NCI-H510A (cell line): ENCODE data around the gene KIF5C.
A peak's percentile ranks its signal among the peaks of the same experiment; 100 is the strongest.

Experiments used
- DNase-seq: peaks from one replicate; lab custom pipeline; 2025; lab: John Stamatoyannopoulos, UW

The KIF5C gene

DNA sequence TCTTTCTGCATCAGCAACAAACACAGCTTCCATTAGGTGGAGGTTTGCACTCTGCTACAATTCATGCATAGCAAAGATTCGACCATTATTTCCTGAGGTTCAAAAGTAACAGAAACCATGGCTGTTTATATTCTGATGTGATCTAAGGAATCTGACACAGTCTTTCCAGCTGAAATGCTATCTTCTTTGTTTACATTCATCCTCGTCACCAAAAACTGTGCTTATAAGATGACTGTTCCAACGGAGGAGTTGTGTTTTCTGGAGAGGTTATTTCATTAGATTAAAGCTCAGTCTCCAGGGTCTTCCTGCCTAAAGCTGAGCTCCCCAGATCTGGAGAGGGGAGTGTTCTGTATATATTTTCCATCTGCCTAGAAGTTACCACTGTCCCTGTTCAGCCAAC is 118.3 kb downstream of the KIF5C start:
- no peak for DNase-seq

DNA sequence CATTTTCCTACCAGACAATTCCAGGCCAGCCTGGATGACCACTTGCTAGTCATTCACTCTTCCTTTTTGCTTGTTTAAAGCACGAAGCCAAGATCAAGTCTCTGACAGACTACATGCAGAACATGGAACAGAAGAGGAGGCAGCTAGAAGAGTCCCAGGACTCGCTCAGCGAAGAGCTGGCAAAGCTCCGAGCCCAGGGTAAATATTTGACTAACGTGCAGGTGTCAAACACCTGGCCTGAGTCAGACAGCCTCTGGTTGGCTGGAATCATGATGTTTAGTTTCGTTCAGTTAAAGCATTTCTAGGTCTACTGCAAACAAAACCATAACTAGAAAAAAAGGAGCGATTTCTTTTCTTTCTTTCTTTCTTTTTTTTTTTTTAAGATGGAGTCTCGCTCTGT is 119.3 kb downstream of the KIF5C start:
- peak; percentile 66 for DNase-seq

DNA sequence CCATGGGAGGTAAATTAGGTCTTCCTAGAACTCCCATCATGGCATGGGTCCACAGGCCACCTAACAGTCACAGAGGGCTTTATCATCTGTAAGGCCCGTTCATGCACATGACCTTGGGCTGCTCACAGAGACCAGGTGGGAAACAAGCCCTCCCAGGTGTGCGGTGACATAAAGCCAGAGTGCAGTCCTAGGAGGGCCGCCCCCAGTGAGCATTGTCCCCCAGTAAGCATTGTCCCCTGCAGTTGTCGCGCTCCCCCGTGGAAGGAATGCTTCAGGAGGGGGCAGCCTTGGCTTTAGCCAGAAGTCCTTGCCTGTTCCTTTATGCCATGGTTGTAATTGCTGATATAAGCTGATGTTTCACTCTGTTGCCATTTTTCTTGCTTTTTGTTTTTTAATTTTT is 121.8 kb downstream of the KIF5C start:
- DNase-seq, result no peak

DNA sequence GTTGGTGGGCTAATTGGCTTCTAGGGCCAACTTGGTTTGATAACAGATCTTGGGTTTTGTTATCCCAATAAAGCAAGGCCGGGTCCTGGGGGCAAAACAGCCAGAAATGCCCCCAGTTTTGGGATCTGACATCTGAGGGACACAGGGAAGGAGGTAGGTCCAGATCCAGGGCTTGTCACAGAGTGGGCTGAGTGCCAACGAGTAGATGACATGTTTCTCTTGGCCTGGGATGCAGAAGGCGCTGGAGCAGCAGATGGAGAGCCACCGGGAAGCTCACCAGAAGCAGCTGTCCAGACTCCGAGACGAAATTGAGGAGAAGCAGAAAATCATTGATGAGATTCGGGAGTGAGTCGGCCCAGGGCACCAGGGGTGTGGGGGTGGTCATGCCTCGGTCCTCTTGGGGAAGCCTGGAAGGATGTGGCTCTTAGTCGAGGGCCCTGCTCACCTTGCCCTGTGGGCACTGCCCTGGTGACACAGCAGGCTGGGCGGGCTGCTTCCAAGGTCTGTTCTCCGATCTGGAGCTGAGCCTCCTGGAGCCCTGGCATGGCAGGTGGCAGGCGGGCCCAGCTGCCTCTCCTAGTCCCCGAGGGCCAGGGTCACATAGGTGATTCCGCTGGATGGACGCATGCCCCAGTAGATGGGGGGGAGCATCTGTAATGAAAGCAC is 123.3 kb downstream of the KIF5C start:
- no peak for DNase-seq

DNA sequence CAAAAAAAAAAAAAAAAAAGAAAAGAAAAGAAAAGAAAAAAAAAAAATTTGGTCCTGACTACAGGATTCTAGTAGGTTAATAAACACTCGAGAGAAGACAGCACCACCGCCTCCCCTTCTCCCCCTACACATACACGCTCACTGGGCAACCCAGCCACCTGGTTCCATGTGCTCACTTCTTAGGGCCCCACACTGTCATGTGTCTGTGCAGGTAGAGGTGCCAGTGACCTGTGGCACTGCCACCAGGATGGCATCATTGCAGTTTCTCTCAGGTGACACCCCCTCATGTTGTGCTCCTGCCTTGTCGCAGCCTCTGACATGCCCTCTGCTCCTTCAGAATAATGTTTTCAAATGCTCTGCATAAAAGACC is 123.8 kb downstream of the KIF5C start:
- no peak for DNase-seq

DNA sequence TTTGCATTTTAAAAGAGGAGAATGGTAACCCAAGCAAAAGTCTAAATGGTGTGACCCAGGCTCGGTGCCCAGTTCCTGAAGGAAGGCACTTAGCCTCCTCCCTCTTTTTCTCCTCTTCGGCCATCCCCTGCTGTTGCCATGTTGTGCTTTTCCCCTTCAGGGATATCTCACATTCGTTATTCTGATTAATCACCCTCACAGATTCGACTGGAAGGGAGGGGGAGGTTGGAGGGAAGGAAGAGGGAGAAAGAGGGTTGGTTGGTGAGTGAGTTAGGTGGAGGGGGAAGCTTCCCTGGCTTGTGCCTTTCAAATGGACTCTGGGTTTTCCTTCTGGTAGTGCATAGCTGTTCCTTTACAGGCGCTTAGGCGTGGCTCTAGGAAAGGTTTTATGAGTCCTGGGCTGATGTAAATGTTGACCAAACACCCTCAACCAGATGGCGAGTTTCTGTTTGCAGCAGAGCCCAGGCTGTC is 124.5 kb downstream of the KIF5C start:
- no peak for DNase-seq

DNA sequence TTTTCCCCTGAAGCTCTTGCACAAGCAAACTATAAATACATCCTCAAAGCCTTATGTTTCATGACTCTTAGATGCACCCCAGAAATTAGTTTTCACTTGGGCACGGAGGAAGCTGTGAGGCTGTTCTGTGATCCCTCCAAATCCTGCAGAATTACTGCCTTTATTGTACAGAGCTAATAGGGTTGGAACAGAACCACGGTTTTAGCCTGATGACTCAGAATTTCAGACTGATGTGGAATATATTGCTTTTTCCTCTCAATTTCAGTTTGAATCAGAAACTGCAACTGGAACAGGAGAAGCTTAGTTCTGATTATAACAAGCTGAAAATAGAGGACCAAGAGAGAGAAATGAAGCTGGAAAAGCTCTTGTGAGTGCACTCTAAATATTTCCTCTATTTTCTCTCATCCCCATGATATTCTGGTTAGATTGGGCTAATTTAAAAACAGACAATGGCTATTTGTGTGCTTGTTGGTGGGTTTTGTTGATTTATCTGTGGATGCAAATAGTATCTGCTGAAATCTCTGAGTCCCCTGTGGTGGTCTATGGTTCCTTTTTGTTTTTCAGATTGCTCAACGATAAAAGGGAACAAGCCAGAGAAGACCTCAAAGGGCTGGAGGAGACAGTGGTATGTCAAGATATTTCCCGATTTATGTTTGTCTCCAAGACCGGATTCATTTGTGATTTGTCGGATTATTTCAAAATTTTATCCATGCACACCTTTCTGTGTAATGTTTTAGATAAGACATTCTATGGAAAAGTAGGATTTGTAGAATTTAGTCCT is 125.3 kb downstream of the KIF5C start:
- no peak for DNase-seq

DNA sequence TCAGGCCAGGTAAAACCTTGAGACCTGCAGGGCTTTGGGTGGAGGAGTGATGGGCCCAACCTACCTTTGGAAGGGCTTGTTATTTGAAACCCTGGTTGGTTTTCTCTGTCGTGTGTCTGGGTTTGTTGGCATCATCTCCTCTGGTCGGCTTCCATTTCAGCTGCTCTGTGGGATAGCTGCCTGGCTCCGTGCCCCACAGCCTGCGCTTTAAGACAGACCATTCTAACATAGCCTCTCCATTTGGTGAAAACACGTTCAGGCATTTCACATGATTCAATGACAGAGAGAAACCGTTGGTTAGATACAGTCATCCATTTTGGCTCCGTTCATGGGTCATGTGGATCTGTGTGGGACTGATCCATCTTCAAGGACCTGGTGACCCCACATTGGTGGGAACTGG is 126.5 kb downstream of the KIF5C start:
- DNase-seq, result no peak

DNA sequence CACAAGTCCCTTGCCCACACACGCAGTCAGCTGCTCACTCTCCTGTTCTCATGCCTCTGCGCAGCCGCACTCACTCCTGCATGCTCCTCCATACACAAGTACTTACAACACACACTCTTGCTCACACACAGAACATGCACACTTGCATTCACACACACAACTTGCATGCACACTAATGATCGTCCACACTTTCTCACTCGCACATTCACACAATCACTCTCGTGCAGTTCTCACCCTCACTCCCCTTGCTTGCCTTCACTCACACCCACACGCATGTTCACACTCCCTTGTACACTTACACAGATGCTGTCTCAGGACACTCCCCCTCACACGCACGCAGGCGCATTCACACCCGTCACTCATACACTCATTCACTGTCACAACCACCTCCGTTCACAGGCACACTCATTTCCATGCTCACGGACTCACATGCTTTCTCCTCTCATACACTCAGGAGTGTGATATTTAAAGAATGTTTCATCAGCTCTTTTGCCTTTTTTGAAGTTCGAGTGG is 127.4 kb downstream of the KIF5C start:
- no peak for DNase-seq

DNA sequence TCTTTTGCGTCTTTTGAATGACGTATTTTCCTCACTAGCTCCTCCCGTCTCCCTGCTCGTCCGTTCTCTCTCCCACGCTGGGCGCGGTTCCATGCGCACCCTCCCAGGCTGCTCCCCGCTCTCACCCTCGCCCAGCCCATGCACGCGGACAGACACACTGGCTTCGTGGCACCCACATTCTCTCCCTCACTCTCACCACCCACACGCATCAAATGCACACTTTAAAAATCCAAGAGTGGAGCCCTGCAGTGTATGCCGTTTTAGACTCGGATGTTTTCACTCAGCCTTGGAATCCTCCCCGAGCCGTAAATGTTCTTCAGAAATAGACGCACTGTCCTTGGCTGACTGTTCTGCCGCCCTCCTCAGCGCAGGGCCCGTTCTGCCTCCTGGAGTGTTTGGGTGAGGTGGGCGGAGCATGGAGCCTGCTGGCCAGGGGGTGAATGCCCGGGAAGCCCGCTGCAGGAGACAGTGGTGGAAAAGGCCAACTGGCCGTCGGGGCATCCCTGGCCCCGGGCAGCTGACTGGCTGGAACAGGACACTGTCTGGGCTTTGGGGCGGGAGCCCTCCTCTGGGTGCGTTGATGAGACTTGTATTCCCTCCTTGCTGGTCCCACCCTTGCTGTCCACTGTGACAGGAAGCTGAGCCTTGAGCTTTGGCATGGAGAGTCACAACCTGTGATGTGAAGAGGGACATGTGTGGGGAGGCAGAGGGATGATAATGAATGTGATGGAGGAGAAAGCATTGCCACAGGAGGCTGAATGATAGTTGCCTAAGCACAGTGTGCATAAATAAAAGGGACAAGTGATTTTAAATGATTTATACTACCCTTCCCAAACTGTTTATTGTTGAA is 128.1 kb downstream of the KIF5C start:
- DNase-seq, result no peak

DNA sequence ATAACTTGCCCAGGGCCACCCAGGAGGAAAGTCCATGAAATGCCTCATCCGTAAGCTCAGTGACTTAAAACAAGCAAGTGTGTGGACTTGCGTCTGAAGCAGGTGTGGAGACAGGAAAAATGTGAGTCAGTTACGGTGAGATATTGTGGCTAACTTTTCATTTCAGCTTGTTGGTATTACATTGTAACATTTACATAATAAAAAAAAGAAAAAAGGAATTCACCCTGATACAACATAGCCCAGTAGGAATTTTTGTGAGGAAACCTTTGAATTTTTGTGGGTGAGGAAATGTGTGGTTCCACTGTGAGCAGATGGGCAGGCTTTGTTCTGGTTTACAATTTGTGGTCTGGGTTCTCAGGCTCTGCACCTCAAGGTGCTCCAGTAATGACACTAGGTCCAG is 129.8 kb downstream of the KIF5C start:
- no peak for DNase-seq

DNA sequence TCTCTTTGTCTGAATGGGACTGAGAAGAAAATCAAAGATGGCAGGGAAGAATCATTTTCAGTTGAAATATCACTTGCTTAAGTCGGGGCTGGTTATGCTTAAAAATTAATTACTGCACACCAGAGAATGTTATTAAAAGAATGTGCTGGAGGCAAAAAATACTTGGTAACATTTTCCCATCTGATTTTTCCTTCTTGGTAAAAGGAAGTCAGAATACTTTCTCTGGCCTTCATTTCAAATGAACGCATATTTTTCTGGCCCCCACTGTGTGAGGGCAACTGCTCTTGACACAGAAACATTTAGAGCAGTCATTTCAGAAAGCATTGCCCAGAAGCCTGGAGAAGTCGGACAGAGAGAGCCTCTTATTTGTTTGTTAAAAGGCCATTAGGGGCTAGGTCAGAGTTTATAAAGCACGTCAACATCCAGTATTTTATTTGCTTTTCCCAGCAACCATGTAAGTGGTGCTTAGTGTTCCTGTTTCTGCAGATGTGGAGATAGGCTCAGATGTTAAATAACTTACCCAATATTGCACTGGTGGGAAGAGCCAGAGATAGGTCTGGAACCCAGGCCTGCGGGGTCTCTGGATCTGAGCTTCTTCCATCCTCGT is 130.5 kb downstream of the KIF5C start:
- no peak for DNase-seq

DNA sequence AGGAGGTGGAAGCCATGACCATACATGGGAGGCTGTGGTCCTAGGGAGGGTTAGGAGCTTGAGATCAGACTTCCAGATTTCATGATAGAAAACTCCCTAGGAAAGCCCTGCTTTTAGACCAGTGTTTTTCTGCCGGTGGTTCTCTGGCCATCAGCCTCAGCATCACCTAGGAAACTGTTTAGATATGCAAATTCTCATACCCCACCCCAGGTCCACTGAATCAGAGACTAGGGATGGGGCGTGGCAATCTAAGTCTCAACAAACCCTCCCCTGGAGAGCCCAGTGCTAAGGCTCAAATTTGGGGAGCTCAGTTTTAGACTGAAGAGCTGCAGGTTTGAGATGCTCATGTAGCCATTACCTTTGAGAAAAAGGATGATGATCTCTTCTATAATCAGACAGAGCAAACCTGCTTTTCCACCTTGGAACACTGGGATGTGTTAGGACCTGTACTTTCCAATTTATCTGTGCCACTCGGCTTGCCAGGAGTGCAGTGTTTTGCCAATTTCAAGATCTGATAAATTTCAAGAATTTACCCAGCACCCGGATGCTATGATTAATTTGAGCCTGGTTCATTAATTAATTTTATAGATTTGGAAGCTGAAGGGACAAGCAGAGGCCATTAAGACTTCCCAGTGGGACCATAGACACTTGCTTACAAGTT is 132.0 kb downstream of the KIF5C start:
- no peak for DNase-seq

DNA sequence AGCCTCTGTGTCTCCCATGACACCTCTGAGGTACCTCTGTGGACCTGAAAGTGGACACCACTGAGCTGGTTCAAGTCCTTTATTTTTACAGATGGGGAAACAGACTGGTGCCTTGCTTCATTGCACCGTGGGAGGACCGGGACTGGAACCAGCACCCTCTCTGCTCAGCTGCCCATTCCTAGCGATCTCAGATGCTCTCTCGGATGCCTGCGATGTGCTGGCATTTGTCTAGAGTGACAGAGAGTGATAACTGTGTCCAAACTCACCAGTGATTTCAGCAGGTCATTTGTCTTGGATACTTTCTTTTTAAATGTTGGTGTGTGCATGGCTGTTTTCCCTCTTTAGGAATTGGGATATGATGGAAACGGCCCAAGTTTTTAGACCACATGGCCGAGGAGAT is 133.4 kb downstream of the KIF5C start:
- no peak for DNase-seq

DNA sequence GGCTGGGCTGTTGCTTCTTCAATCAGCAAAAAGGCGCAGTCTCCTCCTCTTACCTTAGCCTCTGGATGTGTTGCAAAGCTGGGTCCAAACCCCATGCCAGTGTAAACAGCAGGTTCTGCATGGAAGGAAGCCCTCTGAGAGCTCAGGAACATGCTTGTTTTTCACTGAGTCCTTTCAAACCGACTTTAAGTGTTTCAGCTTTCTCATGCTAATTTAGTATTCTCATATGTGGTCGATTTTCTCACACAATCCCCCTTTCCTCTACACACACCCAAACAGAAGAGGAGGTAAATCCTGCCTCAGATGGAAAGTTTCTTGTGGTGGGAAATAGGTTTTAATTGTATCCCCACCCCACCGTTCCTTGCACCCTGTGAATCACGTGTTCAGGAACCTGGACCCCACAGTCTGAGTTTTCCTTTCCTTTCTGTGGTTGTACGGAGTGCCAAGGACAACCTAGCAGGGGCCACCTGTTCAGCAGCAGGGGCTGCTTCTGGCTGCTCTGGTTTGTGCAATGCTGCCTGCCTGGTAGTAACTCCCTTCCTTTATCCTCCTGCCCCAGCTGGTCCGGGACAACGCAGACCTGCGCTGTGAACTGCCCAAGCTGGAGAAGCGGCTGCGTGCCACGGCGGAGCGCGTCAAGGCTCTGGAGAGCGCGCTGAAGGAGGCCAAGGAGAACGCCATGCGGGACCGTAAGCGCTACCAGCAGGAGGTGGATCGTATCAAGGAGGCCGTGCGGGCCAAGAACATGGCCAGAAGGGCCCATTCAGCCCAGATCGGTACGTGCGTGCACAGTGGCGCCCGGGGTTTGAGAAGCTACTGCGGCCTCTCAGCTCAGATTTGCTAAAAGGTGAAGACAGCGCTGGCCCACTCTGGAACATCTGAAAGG is 134.8 kb downstream of the KIF5C start:
- no peak for DNase-seq

DNA sequence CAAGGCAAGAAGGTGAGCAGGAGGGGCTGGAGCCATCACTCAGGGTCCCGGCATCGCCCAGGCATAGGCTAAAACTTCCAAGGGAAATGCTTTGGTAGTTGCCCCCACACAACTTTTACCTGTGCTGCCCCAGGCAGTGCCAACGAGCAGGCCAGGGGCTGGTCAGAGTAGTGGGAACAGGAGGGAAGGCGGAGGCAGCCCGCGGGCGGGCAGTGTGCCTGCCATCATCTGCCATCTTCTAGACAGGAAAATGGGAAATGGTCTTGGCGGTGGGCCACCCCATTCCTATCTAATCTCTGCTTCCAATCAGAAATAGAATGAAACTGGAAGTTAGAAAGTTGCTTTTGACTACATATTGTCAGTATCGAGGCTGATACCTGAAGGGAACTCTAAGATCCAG is 137.5 kb downstream of the KIF5C start:
- no peak for DNase-seq

DNA sequence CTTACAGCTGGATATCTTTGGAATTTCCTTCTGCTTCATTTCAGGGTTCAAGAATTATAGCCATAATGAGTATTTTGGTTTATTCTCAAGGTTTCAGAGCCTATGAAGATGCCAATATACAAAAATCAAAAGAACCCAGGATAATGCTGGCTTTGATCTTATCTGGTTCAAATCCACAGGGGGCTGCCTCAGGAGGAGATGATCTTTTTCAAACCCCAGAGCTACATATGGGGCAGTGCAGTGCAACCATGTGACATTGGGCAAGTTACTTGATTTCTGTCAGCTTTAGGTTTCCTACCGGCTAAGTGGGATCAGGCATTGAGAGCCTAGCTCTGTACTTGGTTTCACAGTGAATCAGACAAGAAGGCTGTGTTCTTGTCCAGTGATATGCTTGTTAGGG is 140.5 kb downstream of the KIF5C start:
- DNase-seq, result no peak

DNA sequence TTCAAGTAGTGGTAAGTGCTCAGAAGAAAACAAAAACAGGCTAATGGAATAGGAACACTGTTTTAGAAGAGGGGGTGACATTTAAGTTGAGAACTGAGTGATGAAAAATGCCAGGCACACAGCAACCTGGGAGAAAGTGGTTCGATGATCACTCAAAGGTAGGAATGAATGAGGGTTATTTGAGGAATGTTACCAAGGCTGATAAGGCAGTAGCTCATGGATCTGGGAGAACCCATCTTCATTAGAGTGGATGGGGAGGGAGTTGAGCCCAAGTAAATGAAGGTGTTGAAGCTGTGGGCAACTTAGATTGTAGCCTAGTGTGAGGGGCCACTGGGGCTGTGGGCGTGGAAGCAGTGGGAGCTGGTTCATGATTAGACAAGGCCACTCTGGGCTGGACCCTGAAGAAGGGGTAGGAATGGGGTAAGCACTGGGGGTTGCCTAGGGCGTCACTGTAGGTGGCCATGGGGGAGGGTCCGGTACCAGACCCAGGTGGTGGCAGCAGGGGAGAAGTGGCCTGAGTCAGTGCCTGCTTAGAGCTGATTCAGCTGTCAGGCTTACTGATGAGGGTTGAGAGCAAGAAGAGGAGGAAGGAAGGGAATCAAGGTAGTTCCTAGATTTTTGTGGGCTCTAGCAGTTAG is 141.0 kb downstream of the KIF5C start:
- no peak for DNase-seq

DNA sequence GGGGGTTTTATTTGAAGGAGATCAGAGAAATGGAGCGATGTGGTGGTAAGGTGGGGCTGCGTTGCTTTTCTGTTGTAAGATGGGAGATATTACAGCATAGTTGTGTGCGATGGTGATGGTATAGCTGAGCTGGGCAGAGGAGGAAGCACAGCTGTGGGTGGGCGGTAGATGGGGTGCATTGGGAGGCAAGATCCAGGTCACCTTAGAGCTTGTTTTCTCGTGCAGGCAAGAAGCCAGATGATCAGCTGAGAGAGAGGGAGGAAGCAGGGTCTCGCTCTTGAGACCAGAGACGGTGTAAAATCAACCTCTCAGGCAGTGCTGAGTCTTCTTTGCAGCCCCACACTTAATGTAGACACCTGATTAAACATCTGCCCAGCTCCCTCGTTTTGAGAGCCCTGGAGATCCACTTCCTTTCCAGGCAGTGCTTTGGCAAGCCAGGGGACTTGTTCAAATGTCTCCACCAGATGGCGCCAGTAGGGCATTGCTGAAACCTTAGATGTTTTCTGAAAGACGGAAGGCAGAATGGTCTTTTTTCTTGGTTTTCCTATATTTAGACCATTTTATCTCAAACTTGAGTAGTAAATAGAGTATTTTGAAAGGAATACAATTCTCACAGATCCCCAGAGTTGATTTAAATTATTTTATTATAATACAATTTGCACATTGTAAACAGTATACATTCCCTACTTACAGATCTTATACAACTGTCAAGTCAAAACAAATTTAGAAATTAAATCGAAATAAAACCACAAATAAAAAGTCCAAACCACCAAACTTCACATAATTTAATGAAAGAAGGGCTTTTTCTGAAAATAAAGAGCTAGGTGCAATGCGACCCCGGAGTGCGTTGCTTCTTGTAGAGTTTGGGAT is 142.3 kb downstream of the KIF5C start:
- peak; percentile 44 for DNase-seq
